ENCODE data around the gene PSMD8.
A peak's percentile ranks its signal among the peaks of the same experiment; 100 is the strongest.
"Not testable (repeated sequence)": the region's sequence is repeated elsewhere in the genome, so short reads cannot be mapped to it uniquely, and the experiment has no call there.

PSMD8 gene

DNA sequence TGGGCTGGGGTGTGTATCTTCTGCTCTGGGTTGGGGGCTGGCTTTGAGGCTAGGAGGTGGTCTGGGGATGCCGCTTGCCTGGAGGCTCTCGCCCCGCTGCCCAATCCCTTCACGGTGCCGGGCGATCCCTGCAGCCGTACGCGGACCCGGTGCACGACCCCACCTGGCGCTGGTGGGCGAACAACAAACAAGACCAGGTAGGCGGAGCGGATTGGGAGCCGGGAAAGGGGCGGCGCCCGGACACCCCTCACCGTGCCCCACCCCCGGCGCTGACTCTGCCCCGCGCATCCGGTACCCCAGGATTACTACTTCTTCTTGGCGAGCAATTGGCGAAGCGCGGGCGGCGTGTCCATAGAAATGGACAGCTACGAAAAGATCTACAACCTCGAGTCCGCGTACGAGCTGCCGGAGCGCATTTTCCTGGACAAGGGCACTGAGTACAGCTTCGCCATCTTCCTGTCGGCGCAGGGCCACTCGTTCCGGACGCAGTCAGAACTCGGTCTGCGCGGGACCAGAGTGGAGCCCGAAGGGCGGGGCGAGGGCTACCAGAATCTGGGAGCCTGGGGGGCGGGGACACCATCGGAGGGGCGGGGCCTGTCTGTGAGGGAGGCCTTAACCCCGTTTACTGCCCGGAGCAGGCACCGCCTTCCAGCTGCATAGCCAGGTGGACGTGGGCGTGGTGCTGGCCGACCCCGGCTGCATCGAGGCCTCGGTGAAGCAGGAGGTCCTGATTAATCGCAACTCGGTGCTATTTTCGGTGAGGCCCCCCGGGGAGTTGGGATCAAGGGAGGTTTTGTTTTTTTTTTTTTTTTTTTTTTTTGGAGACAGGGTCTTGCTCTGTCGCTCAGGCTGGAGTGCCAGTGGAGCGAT, 12.1 kb upstream of the PSMD8 start:
- peak in 4 of 14 donors; percentile 5 to 60 (median 10) for DNase-seq

DNA sequence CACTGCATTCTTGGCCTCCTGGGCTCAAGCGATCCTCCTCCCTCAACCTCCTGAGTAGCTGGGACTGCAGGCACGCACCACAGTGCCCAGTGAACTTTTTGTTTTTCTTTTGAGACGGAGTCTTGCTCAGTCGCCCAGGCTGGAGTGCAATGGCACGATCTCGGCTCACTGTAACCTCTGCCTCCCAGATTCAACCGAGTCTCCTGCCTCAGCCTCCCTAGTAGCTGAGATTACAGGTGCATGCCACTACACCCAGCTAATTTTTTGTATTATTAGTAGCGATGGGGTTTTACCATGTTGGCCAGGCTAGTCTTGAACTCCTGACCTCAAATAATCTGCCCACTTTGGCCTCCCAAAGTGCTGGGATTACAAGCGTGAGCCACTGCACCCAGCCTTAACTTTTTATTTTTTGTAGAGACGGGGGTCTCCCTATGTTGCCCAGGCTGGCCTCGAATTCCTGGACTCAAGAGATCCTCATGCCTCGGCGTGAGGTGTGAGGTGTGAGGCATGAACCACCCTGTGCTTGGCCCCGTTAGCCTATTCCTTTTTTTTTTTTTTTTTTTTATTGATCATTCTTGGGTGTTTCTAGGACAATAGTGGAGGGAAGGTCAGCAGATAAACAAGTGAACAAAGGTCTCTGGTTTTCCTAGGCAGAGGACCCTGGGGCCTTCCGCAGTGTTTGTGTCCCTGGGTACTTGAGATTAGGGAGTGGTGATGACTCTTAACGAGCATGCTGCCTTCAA, 11.3 kb upstream of the PSMD8 start:
- DNase-seq = not testable (repeated sequence)

DNA sequence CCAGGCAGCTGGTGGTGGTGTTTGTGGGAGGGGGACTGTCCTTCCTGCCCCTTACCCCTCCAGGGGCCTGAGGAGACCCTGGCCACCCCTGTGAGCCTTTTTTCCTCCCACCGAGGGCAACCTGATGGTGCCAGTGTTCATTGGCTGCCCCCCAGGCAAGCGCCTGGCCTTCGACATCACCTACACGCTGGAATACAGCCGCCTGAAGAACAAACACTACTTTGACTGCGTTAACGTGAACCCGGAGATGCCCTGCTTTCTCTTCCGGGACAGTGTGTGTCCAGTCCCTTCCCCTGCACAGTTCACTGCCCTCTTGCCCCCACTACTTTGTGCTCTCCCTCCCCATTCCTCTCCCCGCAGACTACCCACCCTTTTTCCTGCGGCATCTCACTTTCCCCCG, 7.3 kb upstream of the PSMD8 start:
- DNase-seq = no peak

DNA sequence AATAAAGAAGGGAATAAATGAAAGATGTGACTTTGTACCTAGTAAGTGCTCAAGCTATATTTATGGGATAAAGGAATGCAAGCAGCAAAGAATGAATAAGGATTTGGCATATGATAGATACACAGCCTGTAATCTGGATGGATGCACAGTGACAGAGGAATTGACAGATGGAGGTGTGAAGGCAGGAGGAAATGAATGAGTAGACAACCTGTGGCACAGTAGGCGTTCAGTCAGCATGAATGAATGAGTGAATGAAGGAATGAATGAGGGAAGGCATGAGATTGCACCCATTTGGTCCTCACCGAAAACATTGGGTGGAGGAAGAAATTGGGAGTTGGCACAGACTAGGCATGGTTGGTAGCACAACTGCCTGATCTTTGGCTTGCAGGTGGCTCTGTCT, 4.8 kb upstream of the PSMD8 start:
- peak in 1 of 14 donors; percentile 66 for DNase-seq

DNA sequence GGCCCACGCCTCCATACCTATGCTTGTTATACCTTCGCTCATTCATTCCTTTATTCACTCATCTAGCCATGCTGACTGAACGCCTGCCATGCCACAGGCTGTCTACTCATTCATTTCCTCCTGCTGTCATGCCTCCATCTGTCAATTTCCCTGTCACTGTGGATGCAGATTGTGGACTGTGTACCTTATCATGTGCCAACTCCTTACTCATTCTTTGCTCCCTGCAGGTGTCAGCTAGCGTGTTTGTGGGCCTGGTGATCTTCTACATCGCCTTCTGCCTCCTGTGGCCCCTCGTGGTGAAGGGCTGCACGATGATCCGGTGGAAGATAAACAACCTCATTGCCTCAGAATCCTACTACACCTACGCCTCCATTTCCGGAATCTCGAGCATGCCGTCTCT, 4.1 kb upstream of the PSMD8 start:
- DNase-seq = peak in 2 of 14 donors; percentile 13 to 93

DNA sequence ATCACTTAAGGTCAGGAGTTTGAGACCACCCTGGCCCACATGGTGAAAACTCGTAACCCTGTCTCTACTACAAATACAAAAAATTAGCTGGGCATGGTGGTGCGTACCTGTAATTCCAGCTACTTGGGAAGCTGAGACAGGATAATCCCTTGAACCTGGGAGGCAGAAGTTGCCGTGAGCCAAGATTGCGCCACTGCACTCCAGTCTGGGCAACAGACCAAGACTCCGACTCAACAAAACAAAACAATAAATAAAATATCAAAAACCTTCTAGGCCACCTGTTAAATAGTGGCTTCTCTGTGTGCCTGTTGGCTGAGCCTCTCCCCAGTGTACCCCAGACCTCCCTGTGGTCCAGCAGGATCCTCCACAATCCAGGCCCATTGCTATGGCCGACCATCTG, 3.3 kb upstream of the PSMD8 start:
- DNase-seq = peak in 1 of 14 donors; percentile 10

DNA sequence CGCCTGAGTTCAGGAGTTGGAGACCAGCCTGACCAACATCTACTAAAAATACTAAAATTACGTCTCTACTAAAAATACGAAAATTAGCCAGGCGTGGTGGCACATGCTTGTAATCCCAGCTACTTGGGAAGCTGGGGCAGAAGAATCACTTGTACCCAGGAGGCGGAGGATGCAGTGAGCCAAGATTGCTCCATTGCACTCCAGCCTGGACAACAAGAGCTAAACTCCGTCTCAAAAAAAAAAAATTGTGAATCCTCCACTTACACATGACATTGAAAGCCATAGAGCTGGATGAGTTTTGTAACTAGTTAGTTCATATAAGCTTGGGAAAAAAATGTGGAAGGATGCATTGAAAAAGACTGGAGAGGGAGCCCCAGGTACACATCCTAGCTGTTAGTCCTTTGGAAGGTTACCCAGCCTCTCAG, 452 bp upstream of the PSMD8 start:
- DNase-seq = no peak

DNA sequence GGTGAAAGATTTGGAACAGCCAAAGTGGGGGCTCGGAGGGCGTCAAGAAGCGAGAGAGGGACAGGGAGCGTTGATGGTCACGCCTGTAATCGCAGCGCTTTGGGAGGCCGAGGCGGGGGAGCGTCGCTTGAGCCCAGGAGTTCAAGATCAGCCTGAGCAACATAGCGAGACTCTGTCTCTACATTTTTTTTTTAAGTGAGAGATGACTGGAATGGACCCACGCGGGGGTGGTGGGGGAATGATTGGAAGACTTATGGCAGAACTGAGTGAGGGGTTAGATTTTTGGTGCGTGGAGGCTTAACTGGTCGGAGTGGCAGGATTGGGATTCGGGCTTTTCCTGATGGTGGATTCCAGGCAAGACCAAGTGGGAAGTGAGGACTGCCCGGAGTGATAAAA, 725 bp downstream of the PSMD8 start:
- no peak for DNase-seq

DNA sequence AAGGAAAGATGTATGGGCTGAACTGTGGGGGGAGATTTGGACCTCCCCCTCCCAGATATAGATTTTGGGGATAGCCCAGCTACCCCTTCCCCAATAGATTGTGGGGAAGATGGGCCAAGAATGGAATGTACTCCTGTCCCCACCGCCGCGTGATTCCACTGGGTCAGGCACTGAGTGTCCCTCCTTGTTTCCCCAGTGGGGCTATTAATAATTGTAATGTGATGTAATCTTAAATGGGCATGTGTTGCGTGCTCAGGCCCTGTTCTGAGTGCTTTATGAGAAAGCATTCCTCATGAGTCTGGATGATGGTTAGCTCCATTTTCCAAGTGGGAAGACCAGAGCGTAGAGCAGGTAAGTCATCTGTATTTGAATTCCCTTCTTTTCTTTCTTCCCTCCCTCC, 1.4 kb downstream of the PSMD8 start:
- no peak for DNase-seq

DNA sequence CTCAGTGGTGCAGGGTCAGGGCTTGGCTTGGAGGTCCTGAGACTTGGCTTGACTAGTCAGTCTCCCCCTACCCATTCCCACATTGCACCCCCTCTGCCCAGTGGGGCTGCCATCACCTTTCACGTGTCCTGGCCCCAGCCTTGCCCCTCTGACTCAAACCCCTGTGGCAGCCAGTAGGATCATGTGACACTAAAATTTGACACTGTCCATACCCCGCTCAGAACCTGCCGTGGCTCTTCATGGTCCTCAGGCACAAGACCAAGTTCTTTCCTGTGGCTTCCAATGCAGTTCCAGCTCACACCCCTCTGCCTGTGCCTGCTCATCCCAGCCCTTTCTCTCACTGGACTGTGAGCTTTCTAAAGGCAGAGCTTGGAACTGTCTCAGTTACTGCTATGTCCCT, 2.2 kb downstream of the PSMD8 start:
- no peak for DNase-seq

DNA sequence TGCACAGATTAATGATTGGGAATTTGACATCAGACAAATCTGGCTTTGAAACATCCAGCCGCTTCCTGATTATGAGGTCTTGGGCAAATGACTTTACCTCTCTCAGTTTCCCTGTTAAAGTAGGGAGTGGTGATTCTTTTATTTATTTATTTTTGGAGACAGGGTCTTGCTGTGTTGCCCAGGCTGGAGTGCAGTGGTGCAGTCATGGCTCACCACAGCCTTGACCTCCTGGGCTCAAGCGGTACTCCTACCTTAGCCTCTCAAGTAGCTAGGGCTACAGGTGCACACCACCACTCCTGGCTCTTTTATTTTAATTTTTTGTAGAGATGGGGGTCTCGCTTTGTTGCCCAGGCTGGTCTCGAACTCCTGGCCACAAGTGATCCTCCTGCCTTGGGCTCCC, 2.7 kb downstream of the PSMD8 start:
- no peak for DNase-seq

DNA sequence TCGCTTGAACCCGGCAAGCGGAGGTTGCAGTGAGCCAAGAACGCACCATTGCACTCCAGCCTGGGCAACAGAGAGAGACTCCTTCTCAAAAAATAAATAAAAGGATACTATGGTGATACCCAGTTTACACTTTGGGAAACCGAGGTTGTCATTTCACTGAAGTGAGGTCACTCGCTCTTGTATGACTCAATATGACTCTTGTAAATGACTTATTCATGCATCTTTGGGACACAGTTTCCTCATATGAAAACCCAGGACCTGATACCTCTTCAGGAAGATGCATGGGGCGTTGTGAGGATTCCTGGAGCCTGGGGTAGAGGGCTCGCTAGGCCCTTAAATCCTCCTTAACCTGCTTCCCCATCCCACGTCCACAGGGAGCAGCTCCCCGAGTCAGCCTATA, 4.5 kb downstream of the PSMD8 start:
- no peak for DNase-seq

DNA sequence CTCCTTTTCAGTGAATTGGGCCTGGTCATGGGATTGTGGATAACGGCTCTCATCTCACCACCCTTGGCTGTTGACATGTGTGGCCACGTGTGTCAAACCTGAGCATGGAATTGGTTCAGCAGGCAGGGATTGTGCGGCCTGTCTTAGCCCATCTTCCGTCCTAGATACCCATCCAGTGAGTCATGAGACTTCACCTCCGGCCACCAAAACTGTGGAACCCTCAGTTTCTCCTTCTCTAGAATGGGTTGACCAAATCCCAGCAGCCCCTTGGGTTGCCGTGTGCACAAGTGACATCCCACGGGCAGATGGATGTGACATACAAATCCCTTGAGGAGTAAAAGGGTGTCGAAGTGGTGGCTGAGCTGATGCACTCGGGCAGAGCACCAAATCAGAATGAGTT, 6.8 kb downstream of the PSMD8 start:
- no peak for DNase-seq

DNA sequence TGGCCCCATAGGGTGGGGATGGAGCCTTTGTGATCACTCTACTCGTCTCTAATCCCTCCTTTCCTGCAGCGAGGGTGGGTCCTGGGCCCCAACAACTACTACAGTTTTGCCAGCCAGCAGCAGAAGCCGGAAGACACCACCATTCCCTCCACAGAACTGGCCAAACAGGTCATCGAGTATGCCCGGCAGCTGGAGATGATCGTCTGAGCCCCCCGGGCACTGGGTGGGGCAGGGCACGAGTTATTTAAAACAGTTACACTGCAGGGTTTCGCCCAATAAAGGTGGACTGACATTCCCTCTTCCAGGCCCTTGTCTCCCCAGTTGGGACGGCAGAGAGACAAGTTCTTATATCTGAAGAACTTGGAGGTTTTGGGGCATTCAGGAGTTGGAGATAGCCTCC, 8.8 kb downstream of the PSMD8 start:
- DNase-seq = no peak

DNA sequence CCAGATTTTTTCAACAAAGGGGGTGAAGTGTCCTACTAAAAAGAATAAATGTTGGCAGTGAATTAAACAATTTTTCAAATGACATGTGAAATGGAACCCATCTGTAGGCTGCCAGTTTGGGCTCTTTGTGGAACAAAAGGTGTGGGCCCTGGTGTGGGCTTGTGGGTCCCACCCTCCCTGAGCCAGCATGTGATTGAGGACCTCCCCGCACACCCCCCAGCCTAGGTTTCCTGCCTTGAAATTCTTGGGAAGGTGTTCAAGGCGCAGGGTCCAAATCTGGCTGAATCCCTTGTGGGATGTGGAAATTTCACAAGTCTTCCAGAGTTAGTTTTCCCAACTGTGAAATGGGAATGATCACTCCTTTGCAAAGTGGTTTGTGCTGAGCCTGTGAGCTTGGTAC, 9.4 kb downstream of the PSMD8 start:
- no peak for DNase-seq

DNA sequence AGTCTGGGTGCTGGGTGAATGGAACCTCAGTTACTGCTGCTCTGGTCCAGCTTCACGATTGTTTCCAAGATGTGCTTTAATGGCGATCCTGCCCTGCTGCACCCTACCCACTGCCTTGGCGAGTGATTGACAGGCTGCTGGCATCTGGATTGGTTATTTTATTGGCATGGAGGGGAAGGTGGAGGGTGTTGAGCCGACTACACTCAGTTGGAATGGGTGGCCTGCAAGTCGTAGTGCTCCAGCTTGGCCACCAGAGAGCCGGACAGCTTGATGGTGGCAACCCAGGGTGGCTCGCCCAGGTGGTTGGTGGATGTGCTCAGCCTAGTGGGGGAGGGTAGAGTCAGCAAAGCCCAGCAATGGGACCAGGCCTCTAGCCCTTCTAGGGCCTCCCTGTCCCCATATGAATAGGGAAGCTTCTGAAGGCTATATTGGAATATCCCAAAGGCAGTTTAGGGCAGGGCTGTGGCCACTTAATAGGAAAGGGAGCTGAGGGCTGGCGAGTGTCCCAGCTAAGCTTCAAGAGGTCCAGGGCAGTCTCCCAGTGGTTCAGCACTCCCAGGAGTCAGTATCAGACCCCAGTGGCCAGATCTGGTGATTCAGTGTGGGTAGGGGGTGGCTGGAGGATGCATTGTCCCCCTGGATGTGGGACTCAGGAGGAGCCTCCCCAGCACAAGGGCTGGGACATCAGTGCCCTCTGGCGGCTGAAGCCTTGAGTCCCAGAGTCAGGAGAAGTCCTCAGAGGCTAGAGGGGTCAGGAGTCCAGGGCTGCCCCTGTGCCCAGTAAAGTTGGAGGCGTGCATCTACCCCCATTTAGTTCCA, 10.0 kb downstream of the PSMD8 start:
- DNase-seq = no peak

DNA sequence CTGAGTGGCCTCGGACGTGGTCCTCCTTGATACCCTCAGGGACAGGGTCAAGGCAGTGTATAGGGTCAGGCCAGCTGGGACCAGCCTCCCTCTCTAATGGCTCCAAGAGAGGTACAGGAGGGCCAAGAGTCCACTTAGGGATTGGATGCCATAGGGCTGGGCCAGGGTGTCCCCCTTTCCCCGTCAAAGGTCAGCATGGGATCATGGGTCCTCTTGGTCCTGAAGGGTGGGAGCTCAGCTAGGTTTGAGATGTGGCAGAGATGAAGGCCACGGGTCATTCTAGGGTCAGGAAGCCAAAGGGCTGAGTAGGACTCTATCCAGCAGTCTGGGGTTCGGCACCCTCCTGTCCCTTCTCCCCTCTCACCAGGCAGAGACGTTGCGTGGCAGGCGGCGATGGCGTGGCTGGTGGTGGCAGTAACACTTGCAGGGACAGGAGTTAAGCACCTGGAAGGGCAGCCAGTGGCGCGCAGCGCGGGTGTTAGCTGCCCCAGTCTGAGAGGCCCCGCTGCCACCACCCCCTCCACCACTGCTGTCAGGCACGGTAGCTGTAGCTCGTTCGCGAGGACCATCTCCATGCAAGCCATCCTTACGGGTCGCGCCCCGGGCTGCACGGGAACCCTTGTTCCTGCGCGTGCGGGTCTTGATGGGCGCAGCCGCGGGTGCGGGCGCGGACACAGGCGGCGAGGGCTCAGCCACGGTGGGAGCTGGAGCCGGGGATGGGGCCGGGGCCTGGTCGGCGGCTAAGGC, 10.9 kb downstream of the PSMD8 start:
- DNase-seq = no peak

DNA sequence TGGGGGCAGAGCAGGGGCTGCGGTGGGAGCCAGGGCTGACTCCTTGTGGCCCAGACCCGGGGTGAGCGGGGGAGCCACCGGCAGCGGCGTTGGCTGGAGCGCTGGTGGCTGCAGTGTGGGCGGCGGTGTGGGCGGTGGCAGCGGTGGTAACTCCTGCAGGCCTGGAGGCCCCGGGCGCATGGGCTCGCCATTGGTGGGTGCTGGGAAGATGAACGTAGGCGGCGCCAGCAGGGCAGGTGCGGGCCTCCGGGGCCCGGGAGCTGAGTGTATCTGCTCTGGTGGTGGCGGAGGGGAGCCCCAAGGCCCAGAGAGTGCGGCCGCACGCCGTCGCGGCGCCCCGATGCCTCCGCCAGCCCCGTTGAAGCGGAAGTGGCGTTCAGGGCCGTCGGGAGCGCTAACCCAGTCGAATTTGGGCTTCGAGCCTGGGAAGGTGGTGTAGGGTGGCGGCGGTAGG, 11.5 kb downstream of the PSMD8 start:
- no peak for DNase-seq

DNA sequence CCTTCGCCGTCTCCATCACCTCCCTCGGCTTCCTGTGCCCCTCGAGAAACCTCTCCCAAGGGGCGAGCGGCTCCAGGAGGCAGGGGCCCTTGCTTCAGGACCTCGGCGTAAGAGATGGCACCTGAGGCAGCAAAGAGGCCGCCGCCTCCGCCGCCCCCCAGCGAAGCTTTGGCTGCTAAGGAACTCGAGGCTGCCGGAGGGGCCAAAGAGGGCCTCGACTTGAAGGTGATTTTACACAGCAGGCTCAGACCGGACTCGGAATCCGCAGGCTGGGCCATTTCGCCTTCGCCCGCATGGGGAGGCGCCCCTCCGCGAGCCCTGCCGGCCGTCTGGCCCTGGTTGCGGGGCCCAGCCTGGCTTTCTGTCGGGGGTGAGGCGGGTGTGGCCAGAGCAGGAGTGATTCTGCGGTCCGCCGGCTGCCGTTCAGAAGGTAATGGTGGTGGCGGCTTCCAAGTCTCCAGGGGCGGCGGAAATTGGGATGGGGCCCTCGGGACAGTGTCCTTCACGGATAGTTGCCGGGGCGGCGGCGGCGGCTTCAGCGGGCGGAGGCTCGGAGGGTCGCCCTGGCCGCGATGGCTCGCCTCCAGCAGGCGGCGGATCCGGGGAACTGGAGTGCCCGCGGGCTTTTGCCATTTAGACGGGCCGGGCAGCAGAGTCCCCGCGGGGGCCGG, 12.1 kb downstream of the PSMD8 start:
- no peak for DNase-seq

DNA sequence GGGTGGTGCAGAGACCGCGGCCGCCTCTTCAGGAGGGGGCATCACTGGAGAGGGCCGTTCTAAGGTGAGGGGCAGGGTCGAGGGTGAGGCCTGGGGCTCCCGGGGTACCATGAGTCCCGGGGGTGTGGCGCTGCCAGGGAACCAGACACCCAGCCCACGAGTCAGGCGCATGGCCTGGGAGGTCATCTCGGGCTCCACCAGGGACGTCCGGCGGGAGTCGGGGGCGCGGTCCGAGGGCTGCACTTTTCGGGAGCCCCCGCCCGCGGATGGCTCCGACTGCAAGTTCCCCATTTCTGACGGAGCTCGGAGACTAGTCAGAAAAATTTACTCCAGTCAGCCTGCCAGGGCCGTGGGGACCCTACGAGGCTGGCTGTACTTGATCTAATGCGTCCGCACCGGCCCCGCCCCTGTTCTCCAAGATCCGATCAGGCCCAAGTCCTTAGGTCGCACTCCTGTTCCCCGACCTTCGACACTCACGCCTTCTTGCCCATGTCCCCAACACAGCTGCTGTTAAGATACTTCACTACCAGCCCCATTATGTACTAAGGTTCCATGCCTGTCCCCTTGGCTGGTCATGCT, 12.7 kb downstream of the PSMD8 start:
- DNase-seq = no peak
